H9 (cell line): ENCODE measurements around the gene ATXN3. TPM values are rescaled to one million over a fixed set of nuclear protein-coding genes. Genes with fewer than 3 reads are reported as not detected.

ENCODE experiments used
- DNase-seq: peaks from one replicate; pipeline ENCODE4 v3.0.0-alpha.2; 2017
- H2AFZ ChIP-seq: one replicate; pipeline ENCODE4 v1.6.1; 2013; ENCODE audit warnings: mild to moderate bottlenecking, low read length, control low read depth, moderate library complexity
- H2AK5ac ChIP-seq: 2 replicates; pipeline ENCODE4 v1.6.1; 2013; ENCODE audit warnings: low read length, control low read depth, mixed read lengths; ENCODE audit not compliant: insufficient read length
- H2BK120ac ChIP-seq: one replicate; pipeline ENCODE4 v1.6.1; 2013; ENCODE audit warnings: low read depth, mild to moderate bottlenecking, low read length, control low read depth, inconsistent platforms; ENCODE audit not compliant: poor library complexity, severe bottlenecking
- H2BK12ac ChIP-seq: 2 replicates; pipeline ENCODE4 v1.6.1; 2013; ENCODE audit warnings: low read length, control low read depth, mixed read lengths, low read depth; ENCODE audit not compliant: insufficient read length
- H2BK15ac ChIP-seq: 2 replicates; pipeline ENCODE4 v1.6.1; 2013; ENCODE audit warnings: low read depth, low read length, control low read depth
- H2BK20ac ChIP-seq: one replicate; pipeline ENCODE4 v1.6.1; 2013; ENCODE audit warnings: low read depth, mild to moderate bottlenecking, low read length, control low read depth, inconsistent platforms; ENCODE audit not compliant: poor library complexity, severe bottlenecking
- H2BK5ac ChIP-seq: 2 replicates; pipeline ENCODE4 v1.6.1; 2013; ENCODE audit warnings: low read length, control low read depth, mixed read lengths; ENCODE audit not compliant: insufficient read length
- H3K14ac ChIP-seq: 2 replicates; pipeline ENCODE4 v1.6.1; 2013; ENCODE audit warnings: low read length, control low read depth; ENCODE audit not compliant: insufficient read depth
- H3K18ac ChIP-seq: 2 replicates; pipeline ENCODE4 v1.6.1; 2013; ENCODE audit warnings: low read depth, mild to moderate bottlenecking, mixed read lengths, low read length, control low read depth; ENCODE audit not compliant: insufficient read length
- H3K23ac ChIP-seq: 2 replicates; pipeline ENCODE4 v1.6.1; 2013; ENCODE audit warnings: low read length, control low read depth, mixed read lengths, low read depth; ENCODE audit not compliant: insufficient read length
- H3K23me2 ChIP-seq: 2 replicates; pipeline ENCODE4 v1.6.1; 2013; ENCODE audit warnings: low read depth, mild to moderate bottlenecking, mixed read lengths, low read length, control low read depth; ENCODE audit not compliant: insufficient read length, poor library complexity, severe bottlenecking
- H3K27ac ChIP-seq: 2 replicates; pipeline ENCODE4 v1.5.1; 2013; ENCODE audit warnings: low read length, control low read depth, mixed read lengths, low read depth; ENCODE audit not compliant: insufficient read length
- H3K27me3 ChIP-seq: 2 replicates; pipeline ENCODE4 v1.6.1; 2013; ENCODE audit warnings: low read length, control low read depth, inconsistent platforms; ENCODE audit not compliant: insufficient read depth
- H3K4ac ChIP-seq: 2 replicates; pipeline ENCODE4 v1.6.1; 2013; ENCODE audit warnings: low read depth, mild to moderate bottlenecking, control low read depth, inconsistent platforms, low read length, moderate library complexity
- H3K4me1 ChIP-seq: 2 replicates; pipeline ENCODE4 v1.6.1; 2013; ENCODE audit warnings: low read length, control low read depth, inconsistent platforms; ENCODE audit not compliant: insufficient read depth
- H3K4me2 ChIP-seq: 2 replicates; pipeline ENCODE4 v1.6.1; 2013; ENCODE audit warnings: low read length, control low read depth, mixed read lengths; ENCODE audit not compliant: insufficient read length, insufficient read depth
- H3K56ac ChIP-seq: 2 replicates; pipeline ENCODE4 v1.6.1; 2013; ENCODE audit warnings: low read depth, mild to moderate bottlenecking, mixed read lengths, low read length, control low read depth; ENCODE audit not compliant: insufficient read length
- H3K79me1 ChIP-seq: 2 replicates; pipeline ENCODE4 v1.6.1; 2013; ENCODE audit warnings: low read depth, mild to moderate bottlenecking, moderate library complexity, low read length, control low read depth, inconsistent platforms; ENCODE audit not compliant: insufficient read depth, poor library complexity, severe bottlenecking
- H3K79me2 ChIP-seq: 2 replicates; pipeline ENCODE4 v1.6.1; 2013; ENCODE audit warnings: low read length, control low read depth, inconsistent platforms; ENCODE audit not compliant: insufficient read depth
- H3K9ac ChIP-seq: 2 replicates; pipeline ENCODE4 v1.6.1; 2013; ENCODE audit warnings: low read length, control low read depth, mixed read lengths; ENCODE audit not compliant: insufficient read length; ENCODE audit errors: extremely low read depth
- H3K9me3 ChIP-seq: one replicate; pipeline ENCODE4 v1.6.1; 2013; ENCODE audit warnings: low read depth, low read length, inconsistent platforms; ENCODE audit not compliant: control insufficient read depth
- H3T11ph ChIP-seq: one replicate; pipeline ENCODE4 v1.6.1; 2013; ENCODE audit warnings: mild to moderate bottlenecking, low read length, control low read depth, inconsistent platforms
- H4K20me1 ChIP-seq: one replicate; pipeline ENCODE4 v1.6.1; 2013; ENCODE audit not compliant: control insufficient read depth, insufficient read length, insufficient read depth
- H4K5ac ChIP-seq: 2 replicates; pipeline ENCODE4 v1.6.1; 2013; ENCODE audit warnings: low read depth, mild to moderate bottlenecking, mixed read lengths, low read length, control low read depth; ENCODE audit not compliant: insufficient read length
- H4K8ac ChIP-seq: replicated peaks from 2 replicates; pipeline ENCODE4 v1.6.1; 2013; ENCODE audit warnings: low read length, control low read depth, mixed read lengths, low read depth; ENCODE audit not compliant: insufficient read length
- H4K91ac ChIP-seq: 2 replicates; pipeline ENCODE4 v1.6.1; 2013; ENCODE audit warnings: low read depth, mild to moderate bottlenecking, moderate library complexity, mixed read lengths, low read length, control low read depth; ENCODE audit not compliant: insufficient read length
- H3K27ac Mint-ChIP-seq, 3 experiments: 2 replicates in 2 of 3; 3 replicates in 1 of 3; pipeline ENCODE4 v1.8.0; 2020 to 2021; ENCODE audit warnings: mixed read lengths in 3 of 3, mild to moderate bottlenecking in 1 of 3, moderate library complexity in 1 of 3
- H3K27me3 Mint-ChIP-seq: 2 replicates; pipeline ENCODE4 v1.8.0; 2021; ENCODE audit warnings: low read depth, mild to moderate bottlenecking, moderate library complexity, mixed read lengths
- H3K36me3 Mint-ChIP-seq, 3 experiments: 2 replicates in 2 of 3; 3 replicates in 1 of 3; pipeline ENCODE4 v1.8.0; 2020 to 2021; ENCODE audit warnings: low read depth in 3 of 3, mixed read lengths in 3 of 3; ENCODE audit not compliant: insufficient read depth in 1 of 3
- H3K4me1 Mint-ChIP-seq, 2 experiments: 2 replicates each; pipeline ENCODE4 v1.8.0; 2020; ENCODE audit warnings: mixed read lengths in 2 of 2
- H3K4me3 Mint-ChIP-seq, 2 experiments: 2 replicates in 1 of 2; 3 replicates in 1 of 2; pipeline ENCODE4 v1.8.0; 2020 to 2021; ENCODE audit warnings: mild to moderate bottlenecking in 2 of 2, mixed read lengths in 2 of 2, moderate library complexity in 1 of 2
- H3K9me3 Mint-ChIP-seq, 2 experiments: 2 replicates in 1 of 2; 3 replicates in 1 of 2; pipeline ENCODE4 v1.8.0; 2020; ENCODE audit warnings: mild to moderate bottlenecking in 2 of 2, mixed read lengths in 2 of 2, moderate library complexity in 1 of 2
- CTCF ChIP-seq: fragments of 200-600 bp; sonication (generic); conservative IDR thresholded peaks from 3 replicates; pipeline ENCODE4 v1.8.0; 2021; ENCODE audit warnings: antibody characterized with exemption, mild to moderate bottlenecking
- WGBS: extraction: QIAGEN DNeasy Blood & Tissue Kit; methylation state at CpG from one replicate; pipeline ENCODE4 v1.1.7; 2013; ENCODE audit warnings: missing lambda C conversion rate, low lambda C conversion rate, mixed read lengths; ENCODE audit not compliant: insufficient read length; ENCODE audit errors: extremely low coverage; 5-methylcytosine and 5-hydroxymethylcytosine counted together
- total RNA-seq: library from RNA; stranded (reverse); gene quantifications from 2 replicates; pipeline ENCODE4 v1.2.1, GENCODE V29; 2021

Gene ATXN3
- total RNA-seq, 1 experiment from 2014 or later: 29.7 TPM

- H3K27ac Mint-ChIP-seq: no peak overlapping the region
- Histone ChIP-seq H4K20me1 (no peaks in the 10 kb centered on the region), H2BK15ac (no peak overlapping the region), H4K91ac (no peak overlapping the region), H3K27ac (no peak overlapping the region), H3K79me2 (peaks cover 3% of the 10 kb centered on the region; the same call in 1 of the 2 replicates), H3K4me2 (no peak overlapping the region), H2BK5ac (no peak overlapping the region), H3T11ph (no peak overlapping the region), H3K4me1 (no peaks in the 10 kb centered on the region), H4K5ac (no peak overlapping the region), H3K14ac (no peak overlapping the region), H3K9ac (no peak overlapping the region), H3K27me3 (no peaks in the 10 kb centered on the region), H3K79me1 (no peaks in the 10 kb centered on the region), H4K8ac (no peak overlapping the region), H2AFZ (no peak overlapping the region), H3K9me3 (no peaks in the 10 kb centered on the region), H3K23me2 (no peaks in the 10 kb centered on the region), H2AK5ac (no peak overlapping the region), H2BK12ac (no peak overlapping the region), H2BK20ac (no peak overlapping the region), H3K4ac (no peak overlapping the region), H2BK120ac (no peak overlapping the region), H3K18ac (no peak overlapping the region), H3K23ac (no peak overlapping the region), H3K56ac (no peak overlapping the region)
- peaks cover 20 to 47% (median 36%) of the 10 kb centered on the region in 3 experiments; a peak in 6 of 7 replicates for H3K36me3 Mint-ChIP-seq
- H3K4me1 Mint-ChIP-seq: no peaks in the 10 kb centered on the region
- WGBS: no CpG with 5 or more reads among the region's 1 CpG
- no peaks in the 10 kb centered on the region for H3K9me3 Mint-ChIP-seq
- peak; percentile 48 for TF ChIP-seq CTCF
- DNase-seq: no peak
- H3K4me3 Mint-ChIP-seq: no peak overlapping the region
- H3K27me3 Mint-ChIP-seq: no peaks in the 10 kb centered on the region
Measured at GRCh38 chr14:92093320-92093719, 13.1 kb downstream of the ATXN3 start.
